Measurements from ENCODE around the gene SVOP.

The SVOP gene

GRCh38 chr12:108906971-108907370 lies 113.9 kb downstream of the SVOP start:
- Histone ChIP-seq H3K9me2 (replicated peaks; ENCODE audit: insufficient read depth, low read length) (no peaks in the 10 kb centered on the region), H3K27ac (ENCODE audit: low read depth, low read length) (no peak overlapping the region), H3K36me3 (ENCODE audit: low read length) (no peaks in the 10 kb centered on the region), H3K79me2 (ENCODE audit: insufficient read depth, low read length) (no peaks in the 10 kb centered on the region), H2AFZ (ENCODE audit: low read depth, low read length, severe bottlenecking) (no peak overlapping the region), H4K20me1 (ENCODE audit: low read depth, low read length) (no peaks in the 10 kb centered on the region), H3K9ac (ENCODE audit: low read length) (no peak overlapping the region), H3K4me2 (ENCODE audit: low read depth, low read length, poor library complexity, severe bottlenecking) (no peak overlapping the region), H3K4me3 (ENCODE audit: insufficient read depth, low read length, poor library complexity, severe bottlenecking) (no peak overlapping the region), H3K27me3 (ENCODE audit: low read length) (no peaks in the 10 kb centered on the region), H3K9me3 (ENCODE audit: insufficient read depth, low read length) (no peaks in the 10 kb centered on the region), H3F3A (ENCODE audit: insufficient read depth) (no peaks in the 10 kb centered on the region)
- TF ChIP-seq CTCF (IDR thresholded peaks at IDR 0.05; ENCODE audit: insufficient read depth, low read length, poor library complexity, severe bottlenecking) (no peak), EZH2phosphoT487 (conservative IDR thresholded peaks at IDR 0.05; ENCODE audit: low read length) (no peak)

GRCh38 chr12:108905725-108906124 lies 115.1 kb downstream of the SVOP start:
- H3K27me3 ChIP-seq (ENCODE audit: low read length) = no peaks in the 10 kb centered on the region
- TF ChIP-seq CTCF (IDR thresholded peaks at IDR 0.05; ENCODE audit: insufficient read depth, low read length, poor library complexity, severe bottlenecking) (no peak), EZH2phosphoT487 (conservative IDR thresholded peaks at IDR 0.05; ENCODE audit: low read length) (no peak)
- H3K9me2 ChIP-seq (replicated peaks; ENCODE audit: insufficient read depth, low read length) = no peaks in the 10 kb centered on the region
- no peaks in the 10 kb centered on the region for H3K36me3 ChIP-seq (ENCODE audit: low read length)
- H2AFZ ChIP-seq (ENCODE audit: low read depth, low read length, severe bottlenecking) = no peak overlapping the region
- H3K9me3 ChIP-seq (ENCODE audit: insufficient read depth, low read length) = no peaks in the 10 kb centered on the region
- H3K27ac ChIP-seq (ENCODE audit: low read depth, low read length) = no peak overlapping the region
- no peak overlapping the region for H3K9ac ChIP-seq (ENCODE audit: low read length)
- H4K20me1 ChIP-seq (ENCODE audit: low read depth, low read length) = no peaks in the 10 kb centered on the region
- H3F3A ChIP-seq (ENCODE audit: insufficient read depth) = no peaks in the 10 kb centered on the region
- no peaks in the 10 kb centered on the region for H3K79me2 ChIP-seq (ENCODE audit: insufficient read depth, low read length)
- H3K4me2 ChIP-seq (ENCODE audit: low read depth, low read length, poor library complexity, severe bottlenecking) = no peak overlapping the region
- no peak overlapping the region for H3K4me3 ChIP-seq (ENCODE audit: insufficient read depth, low read length, poor library complexity, severe bottlenecking)

GRCh38 chr12:108899145-108899544 lies 121.7 kb downstream of the SVOP start:
- no peaks in the 10 kb centered on the region for H4K20me1 ChIP-seq (ENCODE audit: low read depth, low read length)
- H3K36me3 ChIP-seq (ENCODE audit: low read length) = no peaks in the 10 kb centered on the region
- no peaks in the 10 kb centered on the region for H3K79me2 ChIP-seq (ENCODE audit: insufficient read depth, low read length)
- no peak overlapping the region for H3K9ac ChIP-seq (ENCODE audit: low read length)
- no peaks in the 10 kb centered on the region for H3K9me3 ChIP-seq (ENCODE audit: insufficient read depth, low read length)
- TF ChIP-seq CTCF (IDR thresholded peaks at IDR 0.05; ENCODE audit: insufficient read depth, low read length, poor library complexity, severe bottlenecking) = no peak
- TF ChIP-seq EZH2phosphoT487 (conservative IDR thresholded peaks at IDR 0.05; ENCODE audit: low read length) = no peak
- H2AFZ ChIP-seq (ENCODE audit: low read depth, low read length, severe bottlenecking) = no peak overlapping the region
- no peak overlapping the region for H3K4me3 ChIP-seq (ENCODE audit: insufficient read depth, low read length, poor library complexity, severe bottlenecking)
- no peaks in the 10 kb centered on the region for H3F3A ChIP-seq (ENCODE audit: insufficient read depth)
- no peaks in the 10 kb centered on the region for H3K9me2 ChIP-seq (replicated peaks; ENCODE audit: insufficient read depth, low read length)
- no peak overlapping the region for H3K27ac ChIP-seq (ENCODE audit: low read depth, low read length)
- no peak overlapping the region for H3K4me2 ChIP-seq (ENCODE audit: low read depth, low read length, poor library complexity, severe bottlenecking)
- H3K27me3 ChIP-seq (ENCODE audit: low read length) = no peaks in the 10 kb centered on the region

Measured in SU-DHL-6 (cell line).